ENCODE data around the gene TRPV5.

The TRPV5 gene

DNA sequence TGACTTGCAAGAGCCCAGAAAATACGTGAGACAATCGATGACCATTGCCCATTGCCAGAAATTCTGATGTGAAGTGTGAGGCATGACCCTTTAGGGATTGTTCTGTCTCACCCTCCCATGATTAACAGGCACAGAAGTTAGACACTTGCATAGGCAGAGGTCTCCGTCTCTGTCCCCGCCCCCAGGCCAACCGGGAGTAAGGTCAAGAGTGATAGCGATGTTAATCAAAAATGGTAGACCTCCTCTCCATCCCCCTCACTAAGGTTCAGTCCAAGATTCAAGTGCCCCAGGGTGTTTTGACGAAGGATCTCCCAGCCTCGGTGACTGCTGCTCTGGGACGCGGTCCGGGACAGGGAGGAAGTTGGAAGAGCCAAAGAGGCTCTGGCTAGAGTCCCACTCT is 25.3 kb downstream of the TRPV5 start:
- DNase-seq, result no peak

DNA sequence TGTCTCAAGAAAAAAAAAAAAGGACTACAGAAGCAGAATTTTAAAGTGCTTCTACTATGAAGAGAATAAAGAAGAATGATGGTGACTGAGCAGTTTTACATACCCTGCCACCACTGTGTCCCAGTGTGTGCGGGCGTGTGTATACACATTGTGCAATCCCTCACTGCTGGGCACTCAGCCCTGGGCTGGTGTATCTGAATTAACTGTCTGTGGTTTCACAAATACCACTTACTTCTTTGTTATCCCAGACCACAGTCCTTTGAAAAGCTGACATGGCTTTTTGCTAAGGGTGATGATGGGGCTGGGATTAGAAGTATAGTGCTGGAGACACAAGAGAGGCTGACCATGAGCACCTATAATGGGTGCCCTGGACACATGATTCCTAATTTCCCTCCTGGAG is 26.9 kb downstream of the TRPV5 start:
- no peak for DNase-seq

DNA sequence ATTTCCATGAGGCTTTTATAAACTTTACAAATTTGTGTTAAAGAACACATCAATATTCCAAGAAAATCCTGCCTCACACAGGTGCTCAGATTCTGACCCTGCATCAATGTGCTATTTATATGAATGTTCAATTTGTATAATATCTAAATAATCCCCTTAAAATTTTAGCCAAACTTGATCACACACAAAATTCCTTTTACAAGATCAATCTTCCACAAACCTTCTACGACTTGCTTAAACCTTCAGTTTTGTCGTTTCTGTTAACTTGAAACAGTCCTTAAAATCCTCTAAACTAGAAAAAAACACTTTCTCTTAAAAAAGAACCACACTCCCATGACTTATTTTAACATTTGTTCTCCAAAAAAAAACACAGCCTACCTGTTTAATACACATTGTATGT is 27.8 kb downstream of the TRPV5 start:
- DNase-seq, result no peak

DNA sequence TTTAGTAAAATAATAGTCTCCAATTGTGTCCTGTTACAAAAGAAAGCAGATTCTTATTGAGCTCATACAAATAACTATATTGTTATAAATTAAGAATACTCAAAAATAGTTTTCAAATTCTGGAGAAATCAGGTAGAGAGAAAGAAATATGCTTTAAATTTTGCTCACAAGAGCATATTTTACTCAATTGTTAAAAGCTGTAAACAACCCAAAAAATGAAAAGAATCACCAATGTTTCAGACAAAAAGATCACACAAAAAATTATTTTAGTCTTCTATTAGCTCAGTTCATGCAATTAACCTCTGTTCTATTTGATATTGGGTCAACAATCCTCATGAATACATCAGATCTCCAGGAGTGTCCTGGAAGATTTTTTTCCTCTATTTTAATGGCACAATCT is 29.4 kb downstream of the TRPV5 start:
- no peak for DNase-seq

DNA sequence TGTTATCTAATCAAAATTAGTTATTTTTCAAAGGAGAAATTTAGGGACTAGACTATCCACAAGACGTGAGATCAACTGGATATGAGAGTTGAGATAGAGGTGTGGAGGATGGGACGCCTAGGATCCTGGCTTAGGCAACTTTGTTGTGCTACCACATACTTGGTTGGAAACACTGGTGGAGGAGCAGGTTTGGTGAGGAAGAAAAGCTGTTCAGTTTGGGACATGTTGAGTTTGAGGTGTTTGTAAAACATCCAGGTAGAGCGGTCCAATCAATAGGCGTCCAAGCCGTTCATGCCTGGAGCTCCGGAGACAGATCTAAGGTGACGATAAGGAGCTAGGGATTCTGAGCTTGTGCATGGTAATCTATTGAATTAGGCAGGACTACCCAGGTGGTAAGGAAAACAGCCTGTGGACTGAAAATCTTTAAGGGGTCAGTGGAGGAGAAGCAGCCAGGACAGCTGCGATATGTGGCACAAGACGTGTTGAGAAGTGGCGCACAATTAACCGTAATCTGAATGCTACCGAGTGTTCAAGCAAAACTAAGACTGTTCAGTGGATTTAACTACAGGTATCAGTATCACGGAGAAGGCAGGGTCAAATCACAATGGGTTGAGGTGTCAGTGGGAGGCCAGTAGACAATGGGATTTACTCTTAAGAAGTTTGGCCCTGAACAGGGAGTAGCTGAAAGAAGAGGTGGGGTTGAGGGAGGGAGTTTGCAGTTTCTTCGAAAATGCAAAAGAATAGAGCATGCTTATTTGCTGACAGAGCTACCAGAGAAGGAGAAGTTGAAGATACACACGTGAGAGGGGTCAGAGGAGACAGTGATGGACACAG is 31.9 kb downstream of the TRPV5 start:
- DNase-seq, result no peak

DNA sequence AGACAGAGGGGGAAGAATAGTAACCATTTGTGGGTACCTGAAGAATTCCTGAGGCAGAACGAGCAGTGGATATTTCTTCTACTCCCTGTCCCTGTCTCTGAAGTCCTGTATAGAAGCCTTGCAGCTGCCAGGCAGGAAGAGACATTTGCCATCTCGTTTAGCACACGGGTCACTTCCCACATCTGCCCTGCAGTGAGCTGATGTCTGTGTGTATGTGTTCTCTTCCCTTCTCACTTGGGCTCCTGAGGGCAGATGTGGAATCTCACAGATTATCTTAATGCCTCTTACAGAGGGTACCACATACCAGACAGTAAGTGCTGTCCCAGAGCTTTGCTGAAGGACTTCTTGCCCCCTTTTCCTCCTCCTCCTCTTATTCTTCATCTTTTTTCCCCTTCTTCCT is 33.9 kb downstream of the TRPV5 start:
- no peak for DNase-seq

DNA sequence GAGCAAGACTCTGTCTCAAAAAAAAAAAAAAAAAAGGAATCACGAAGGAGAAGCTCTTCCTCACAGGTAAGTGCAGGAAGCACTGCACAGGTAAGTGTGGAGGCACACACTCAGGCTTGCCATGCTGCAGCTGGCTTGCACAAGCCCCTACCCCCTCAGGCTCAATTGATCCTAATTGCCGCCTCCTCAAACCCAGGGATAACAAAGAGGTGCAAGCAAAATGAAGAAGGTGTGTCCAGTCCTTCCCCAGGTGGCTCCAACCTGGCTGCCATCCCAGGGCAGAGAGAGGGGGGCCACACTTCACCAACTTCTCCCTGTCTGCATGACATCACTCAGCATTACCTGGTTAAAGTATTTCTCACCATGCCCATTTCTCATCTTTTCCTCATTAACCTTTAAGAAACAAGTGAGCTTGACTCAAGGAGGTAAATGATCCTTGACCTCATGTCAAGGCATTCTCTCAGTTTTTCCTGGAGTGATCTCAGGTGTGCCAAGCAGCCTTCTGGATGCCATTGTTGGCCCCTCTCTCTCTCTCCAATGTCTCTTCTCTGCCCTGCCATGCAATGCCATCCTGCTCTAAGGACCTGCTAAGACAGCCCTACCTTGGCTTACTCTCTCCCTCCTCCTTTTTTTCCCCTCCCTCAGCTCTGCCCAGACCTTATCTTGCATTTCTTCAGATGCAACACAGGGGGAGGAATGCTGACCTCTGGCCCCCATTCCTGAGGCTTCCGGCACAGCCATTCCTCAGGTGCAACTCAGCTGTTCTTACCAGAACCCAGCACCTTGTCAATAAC is 35.0 kb downstream of the TRPV5 start:
- DNase-seq, result no peak

DNA sequence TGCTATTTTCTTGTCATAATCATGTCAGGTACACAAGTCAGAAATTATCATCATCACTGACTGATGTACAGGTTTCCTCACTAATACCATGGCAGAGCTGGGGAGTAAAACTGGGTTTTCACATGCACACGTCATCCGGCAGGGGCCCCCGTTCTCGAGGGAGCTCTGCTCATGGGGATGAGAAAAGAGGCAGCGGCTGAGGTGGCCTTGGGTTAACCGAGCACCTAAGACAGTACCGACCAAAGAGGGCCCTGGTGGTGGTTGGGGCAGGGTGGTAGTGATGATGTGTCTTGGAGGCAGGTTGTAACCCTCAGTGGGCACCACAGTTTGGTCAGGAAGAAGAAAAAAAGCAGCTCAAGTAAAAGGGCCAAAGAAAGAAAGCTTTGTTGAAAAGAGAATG is 35.9 kb downstream of the TRPV5 start:
- DNase-seq, result no peak

DNA sequence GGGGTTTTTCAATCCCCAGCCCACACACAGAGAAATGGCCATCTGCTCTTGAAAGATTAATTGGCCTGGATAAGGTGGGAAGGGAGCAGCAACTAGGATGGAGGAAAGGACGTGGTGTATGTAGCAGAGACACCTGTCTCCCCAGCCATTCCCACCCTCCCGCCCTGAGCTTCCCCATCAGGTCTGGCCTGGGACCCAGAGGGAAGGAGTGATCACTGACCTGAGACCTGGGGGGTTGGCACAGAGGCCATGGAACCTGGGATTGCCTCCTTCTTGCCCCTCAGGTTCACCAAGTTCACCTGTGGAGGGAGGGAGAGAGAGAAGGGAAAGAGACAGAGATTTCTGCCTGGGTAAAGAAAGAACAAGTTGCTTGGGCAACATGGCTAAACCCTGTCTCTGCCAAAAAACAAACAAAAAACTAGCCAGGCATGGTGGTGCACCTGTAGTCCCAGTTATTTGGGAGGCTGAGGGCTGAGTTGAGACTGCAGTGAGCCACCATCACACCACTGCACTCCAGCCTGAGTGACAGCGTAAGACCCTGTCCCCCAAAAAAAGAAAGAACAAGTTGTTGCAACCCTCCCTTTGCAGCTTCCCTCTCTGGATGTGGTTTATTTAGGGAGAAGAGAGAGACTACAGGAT is 36.7 kb downstream of the TRPV5 start:
- DNase-seq, result no peak

DNA sequence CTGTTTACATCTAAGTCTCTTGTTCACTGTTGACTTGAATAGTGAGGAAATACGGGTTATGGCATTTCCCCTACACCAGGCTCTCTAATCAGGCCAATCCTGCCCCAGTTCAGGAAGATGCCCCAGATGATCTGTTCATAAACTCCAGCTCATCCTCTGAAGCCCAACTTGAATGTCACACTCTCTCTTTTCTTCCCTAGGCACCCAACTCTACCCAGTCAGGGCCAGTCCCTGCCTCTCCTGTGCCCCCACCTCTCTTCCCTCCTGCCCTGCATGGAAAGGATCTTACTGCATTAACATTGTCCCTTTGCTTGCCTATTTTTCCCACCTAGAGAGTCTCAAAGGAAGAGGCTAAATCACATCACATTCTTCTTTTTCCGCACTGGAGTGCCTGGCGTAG is 37.4 kb downstream of the TRPV5 start:
- DNase-seq, result no peak

DNA sequence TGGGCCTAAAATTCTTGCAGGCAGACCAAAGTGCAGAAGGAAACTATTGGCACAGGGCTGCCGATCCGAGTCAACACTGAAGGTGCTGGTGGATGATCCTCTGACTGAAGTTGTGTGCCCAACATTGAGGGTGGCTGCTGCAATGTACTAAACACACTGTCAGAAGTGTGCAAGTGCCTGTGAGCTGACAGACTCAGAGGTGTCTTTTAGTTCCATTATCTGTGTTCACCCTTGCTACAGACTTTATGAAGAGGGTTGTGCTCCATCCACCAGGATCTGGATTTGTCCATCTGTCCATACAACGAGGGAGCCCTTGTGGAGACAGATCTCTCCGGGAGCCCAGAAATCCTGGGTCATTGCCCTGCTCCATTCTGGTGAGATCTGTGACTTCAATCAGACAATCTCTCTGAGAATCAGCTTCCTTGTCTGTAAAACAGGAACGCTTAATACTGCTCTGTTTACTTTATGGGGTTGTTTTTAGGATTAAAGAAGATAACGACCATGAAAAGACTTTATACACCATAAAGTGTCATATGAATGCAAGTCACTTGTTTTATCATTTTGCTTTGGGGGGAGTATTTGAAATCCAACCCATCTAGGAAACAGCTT is 38.5 kb downstream of the TRPV5 start:
- no peak for DNase-seq

DNA sequence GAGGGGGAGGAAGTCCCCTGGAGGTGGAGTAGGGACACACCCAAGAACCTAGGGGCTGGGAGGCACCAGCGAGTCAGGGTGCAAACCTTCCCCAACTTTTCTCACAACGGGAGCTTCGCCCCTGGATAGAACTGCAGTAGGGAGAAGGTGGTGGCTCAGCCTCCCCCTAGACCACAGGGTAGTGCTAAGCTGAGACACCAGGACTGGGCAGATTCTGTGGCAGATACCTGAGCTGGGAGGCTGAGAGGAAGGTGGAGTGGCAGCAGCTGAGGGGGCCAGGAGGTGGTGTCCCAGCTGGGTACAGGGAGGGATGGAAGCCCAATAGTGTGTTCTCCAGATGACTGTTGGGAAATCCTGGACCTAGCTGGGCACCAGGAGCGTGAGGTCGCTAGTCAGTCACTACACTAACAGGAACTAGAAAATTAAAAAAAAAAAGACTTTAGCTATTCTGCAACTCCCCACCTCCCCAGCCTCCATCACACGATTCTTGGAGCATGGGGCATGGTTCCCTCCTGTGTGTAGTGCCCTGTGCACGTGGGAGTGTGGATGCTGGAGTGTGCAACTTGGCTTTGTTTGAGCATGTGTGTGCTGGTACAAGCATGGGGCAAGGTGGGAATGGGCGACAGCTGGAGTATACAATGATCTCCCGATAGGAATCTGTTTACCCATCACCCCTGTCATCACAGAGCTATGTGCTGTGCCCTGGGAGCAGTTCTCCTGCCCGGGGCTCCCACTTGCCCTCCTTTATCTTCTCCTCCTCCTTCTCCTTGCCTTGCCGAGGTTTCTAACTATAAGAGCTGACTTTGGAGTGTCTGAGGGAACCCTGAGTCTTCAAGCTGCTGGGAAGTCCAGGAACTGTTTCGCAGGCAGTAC is 39.2 kb downstream of the TRPV5 start:
- DNase-seq, result no peak

DNA sequence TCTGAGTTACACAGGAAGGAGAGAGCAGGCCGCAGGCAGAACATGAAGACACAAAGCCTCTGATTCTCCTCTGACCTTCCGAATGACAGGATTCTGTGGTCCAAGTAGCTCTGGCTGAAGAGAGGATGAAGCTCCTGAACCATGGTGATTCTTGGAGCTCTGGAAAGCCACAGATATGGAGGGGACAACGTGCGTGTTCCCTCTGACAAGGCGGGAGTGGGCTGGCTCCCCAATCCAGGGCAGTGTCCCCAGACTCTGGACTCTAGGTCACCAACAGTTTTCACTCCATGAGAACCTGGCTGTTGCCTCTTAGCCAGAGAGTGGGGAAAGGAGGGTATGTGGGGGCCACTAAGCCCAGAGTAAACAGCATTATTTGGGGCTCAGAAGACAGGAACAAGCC is 40.6 kb downstream of the TRPV5 start:
- no peak for DNase-seq

DNA sequence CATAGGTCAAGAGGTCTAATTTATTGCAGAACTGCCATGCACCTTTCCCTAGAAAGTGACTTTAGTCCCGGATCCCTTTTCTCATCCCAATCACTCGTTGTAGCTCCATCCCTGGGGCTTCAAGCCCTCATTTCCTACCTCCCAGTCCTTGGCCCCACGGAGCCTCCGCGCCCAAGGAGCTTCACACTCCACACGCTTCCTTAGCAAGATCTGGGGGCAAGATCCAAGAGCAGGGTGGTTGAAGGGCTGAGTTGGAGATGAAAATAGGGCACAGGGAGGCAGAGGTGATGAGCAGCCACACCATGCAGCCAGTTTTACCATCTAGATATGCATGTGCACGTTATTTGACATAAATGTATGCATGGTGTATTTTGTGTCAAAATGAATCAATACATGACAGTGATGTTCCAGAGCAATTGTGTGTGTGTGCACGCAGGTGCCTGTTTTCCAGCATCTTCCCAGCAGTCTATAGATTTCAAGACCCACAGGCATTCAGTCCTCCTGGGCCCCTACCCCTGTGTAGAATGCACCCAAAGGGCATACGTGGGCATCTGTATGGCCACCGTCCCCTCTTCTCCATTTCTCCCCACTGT is 42.0 kb downstream of the TRPV5 start:
- no peak for DNase-seq

DNA sequence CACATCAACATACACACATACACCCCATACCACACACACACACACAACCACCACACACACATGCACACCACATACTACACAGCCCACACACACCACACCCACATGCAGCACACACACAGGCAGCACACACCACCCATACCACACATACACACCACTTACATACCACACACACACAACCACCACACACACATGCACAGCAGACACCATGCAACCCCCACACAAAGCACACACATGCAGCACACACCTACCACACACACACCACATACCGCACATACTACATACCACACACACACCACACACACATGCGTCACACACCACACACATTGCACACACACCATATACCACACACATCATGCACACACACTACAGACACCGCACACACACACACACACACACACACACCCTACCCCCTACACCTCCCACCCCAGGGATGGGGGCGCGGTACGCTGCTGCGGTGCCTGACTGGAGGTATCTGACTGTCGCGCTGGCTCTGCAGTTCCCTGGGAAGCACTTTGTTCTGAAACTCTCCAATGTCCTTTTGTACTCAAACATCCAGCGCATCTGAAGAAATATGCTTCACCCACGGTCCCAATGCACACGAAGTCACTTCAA is 42.6 kb downstream of the TRPV5 start:
- DNase-seq, result no peak

DNA sequence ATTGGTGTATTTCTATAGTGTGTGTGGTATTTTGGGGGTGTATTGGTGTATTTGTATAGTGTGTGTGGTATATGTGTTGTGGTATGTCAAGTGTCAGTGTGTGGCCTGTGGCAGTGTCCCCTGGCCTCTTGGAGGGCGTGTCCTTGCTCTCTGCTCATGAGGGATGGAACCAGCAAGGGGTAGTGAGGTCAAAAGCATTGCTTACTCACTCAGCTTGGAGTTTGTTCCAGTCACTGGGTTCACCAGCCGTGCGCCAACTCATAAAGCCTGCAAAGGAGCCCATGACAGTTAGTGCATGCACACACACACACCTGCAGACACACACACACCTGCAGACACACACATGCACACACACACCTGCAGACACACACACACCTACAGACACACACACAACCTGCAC is 43.7 kb downstream of the TRPV5 start:
- DNase-seq, result no peak

DNA sequence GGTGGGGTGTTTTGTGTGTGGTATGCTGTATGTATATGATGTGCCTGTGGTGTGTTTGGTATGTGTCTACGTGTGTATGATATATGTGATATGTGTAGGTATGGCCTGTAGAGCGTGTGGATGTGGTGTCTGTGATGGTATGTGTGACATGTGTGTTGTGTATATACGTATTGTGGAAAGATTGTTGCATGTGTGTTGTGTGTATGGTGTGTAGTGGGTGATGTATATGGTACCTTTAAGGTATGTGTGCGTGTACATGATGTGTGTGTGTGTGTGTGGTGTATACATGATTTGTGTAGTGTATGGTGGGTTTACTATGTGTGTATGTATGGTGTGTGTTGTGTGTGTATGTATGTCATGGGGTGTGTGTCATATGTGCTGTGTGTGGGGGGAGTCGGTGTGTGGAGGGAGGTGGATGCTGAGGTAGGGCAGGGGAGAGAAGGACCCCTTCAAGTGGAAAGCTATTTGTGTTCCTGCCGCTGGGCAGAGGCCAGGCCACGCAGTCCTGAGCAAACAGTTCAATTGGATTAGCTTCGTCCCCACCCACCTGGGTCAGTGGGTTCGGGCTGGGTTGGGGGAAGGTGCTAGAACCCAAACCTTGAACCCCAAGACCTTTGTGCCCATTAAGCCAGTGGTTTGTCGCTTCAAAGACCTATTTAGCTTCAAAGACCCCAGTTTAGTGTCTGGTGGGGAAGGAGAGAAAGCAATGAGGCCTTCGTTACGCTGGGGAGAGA is 46.1 kb downstream of the TRPV5 start:
- DNase-seq, result no peak

DNA sequence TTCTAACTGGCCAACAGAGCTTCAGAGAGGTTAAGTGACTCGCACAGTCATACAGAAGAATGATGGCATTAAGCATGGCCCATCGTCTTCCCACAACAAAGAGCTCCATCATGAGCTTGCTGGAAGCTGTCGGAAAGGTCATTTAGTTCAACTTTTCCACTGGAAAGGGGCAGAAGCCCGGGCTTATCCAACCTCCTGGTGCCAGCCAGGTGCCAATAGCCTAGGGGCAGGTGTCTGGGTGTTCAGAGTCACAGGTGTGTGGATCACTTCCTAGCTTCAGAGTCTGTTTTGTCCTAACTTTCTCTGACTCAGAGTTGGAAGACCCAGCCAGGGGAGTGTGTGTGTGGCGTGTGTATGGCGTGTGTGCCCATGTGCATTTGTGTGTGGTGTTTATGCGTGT is 46.7 kb downstream of the TRPV5 start:
- no peak for DNase-seq

DNA sequence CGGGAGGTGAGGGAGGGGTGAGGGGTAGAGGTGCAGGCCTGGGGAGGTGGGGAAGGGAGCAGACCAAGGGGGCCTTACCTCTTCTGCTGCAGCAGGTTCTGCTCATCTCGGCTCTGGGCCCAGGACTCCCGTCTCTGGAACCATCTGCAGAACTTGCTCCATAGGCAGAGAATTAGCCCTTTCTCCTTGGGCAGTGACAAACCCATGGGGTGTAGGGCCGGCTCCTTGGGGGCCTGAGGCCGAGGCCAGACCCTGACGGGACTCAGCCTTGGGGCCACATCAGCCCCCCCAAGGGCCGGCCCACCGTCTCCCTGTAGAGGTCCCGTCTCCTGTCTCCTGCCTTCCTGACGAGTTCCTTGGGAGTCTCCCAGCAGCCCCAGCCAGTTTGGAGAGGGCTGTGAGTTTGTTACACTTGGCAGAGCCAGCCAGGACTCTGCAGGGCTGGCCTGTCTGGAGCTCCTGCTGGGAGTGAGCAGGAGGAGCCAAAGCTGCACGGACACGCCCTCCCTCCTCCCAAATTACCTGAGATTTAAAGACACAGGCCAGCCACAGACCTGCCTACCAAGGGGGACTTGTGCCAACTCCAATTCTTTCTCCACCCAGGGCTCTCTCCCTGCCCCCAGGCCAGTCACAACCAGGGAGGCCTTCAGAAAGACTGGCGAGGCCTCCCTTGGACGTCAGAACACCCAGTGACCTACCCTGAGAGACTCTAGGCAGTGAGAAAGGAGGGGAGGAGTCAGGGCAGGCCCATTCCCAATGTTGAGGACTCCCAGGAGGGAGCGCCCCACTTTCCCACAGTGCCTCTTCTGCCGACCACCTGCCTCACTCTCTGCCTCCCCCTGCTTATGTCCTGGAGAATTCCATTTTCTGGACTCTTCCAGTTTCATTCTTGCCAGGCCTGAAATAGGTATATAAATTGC is 48.0 kb downstream of the TRPV5 start, which contains the start of gene TRPV6:
Gene TRPV6 (minus strand): TSS at position 435 of the 920 bp plus-strand sequence.
- no peak for DNase-seq

DNA sequence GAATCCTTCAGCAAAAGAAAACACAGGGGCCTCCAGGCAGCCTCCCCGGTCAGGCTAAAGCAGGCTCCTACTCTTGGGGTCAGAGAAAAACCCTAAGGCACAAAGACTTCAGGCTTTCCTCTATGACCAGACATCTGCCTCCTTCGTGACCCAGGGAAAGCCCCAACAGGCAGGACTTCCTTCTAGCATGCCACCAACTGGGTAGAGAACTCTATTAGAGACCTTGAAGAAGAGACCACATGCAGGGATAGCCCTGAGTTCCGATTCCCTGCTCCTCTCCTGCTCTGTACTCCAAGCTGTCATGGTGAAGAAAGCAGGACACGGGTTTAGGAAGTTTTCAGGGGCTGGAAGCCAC is 49.3 kb downstream of the TRPV5 start:
- no peak for DNase-seq

Measured in CD4-positive, alpha-beta T cell treated with Interleukin-6 for 4 hours (primary cell).